ENCODE results near the gene MSN. TPM values are rescaled to one million over a fixed set of nuclear protein-coding genes. Genes with fewer than 3 reads are reported as not detected.

MSN gene
- total RNA-seq, 1 donor from 2014 or later = 57.9 TPM

DNA sequence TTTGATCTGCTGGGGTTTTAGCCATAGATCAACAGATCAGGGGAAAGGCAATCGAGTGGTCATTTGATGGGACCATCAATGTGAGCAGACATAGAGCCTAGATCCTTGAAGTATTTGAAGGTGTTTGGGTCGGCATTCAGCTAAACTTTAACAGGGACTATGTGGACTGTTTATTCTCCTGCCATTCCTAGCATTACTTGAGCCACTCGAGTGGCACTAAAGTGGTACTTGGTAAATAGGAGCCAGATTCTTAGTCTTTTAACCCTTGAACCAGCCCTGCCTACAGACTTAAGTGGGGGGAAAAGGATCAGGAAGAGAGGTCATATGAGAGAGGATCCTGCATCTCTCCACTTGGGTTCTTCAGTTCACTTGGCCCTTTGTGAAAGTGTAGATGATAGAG lies 3.8 kb downstream of the MSN start:
- Histone ChIP-seq H3K27ac (ENCODE audit: low read depth, low read length) (peak overlapping the region; percentile 75), H3K4me3 (ENCODE audit: low read length in 3 of 3) (peak overlapping the region in 1 of 3 donors; percentile 30), H3K27me3 (ENCODE audit: control insufficient read depth in 3 of 3, insufficient read depth in 3 of 3, low read length in 3 of 3) (no peaks in the 10 kb centered on the region), H3K9ac (ENCODE audit: low read depth in 1 of 3, low read length in 3 of 3) (peak overlapping the region in 1 of 3 donors; percentile 32), H3K9me3 (ENCODE audit: control insufficient read depth in 3 of 3, low read length in 3 of 3) (no peaks in the 10 kb centered on the region), H3K4me1 (ENCODE audit: control insufficient read depth in 3 of 3, insufficient read depth in 3 of 3, low read length in 3 of 3) (peaks cover 33 to 48% (median 34%) of the 10 kb centered on the region in 3 donors), H3K36me3 (ENCODE audit: control insufficient read depth in 3 of 3, insufficient read depth in 3 of 3, low read length in 3 of 3) (no peaks in the 10 kb centered on the region)

DNA sequence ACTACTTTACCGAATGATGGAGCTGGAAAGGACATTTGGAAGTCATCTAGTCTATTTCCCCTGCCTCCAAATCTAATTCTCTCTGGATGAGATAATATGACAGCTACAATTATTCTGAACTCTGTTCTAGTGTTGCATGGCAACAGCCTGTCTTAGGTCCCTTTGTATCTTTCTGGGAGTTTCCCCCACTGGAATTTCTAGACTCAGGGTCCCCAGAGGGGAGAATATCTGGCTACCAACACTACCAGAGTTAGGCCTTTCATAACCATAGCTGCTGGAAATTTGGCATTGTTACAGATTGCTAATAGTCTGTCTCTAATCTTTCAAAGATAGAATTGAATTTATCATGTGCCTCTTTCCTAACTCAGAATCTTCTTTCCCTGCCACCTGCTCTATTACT lies 4.5 kb downstream of the MSN start:
- H3K36me3 ChIP-seq (ENCODE audit: control insufficient read depth in 3 of 3, insufficient read depth in 3 of 3, low read length in 3 of 3) = no peaks in the 10 kb centered on the region
- H3K4me3 ChIP-seq (ENCODE audit: low read length in 3 of 3) = peak overlapping the region in 1 of 3 donors; percentile 30
- H3K27ac ChIP-seq (ENCODE audit: low read depth, low read length) = peak overlapping the region; percentile 75
- peak overlapping the region in 1 of 3 donors; percentile 32 for H3K9ac ChIP-seq (ENCODE audit: low read depth in 1 of 3, low read length in 3 of 3)
- no peaks in the 10 kb centered on the region for H3K27me3 ChIP-seq (ENCODE audit: control insufficient read depth in 3 of 3, insufficient read depth in 3 of 3, low read length in 3 of 3)
- H3K4me1 ChIP-seq (ENCODE audit: control insufficient read depth in 3 of 3, insufficient read depth in 3 of 3, low read length in 3 of 3) = peaks cover 35 to 48% (median 36%) of the 10 kb centered on the region in 3 donors
- no peaks in the 10 kb centered on the region for H3K9me3 ChIP-seq (ENCODE audit: control insufficient read depth in 3 of 3, low read length in 3 of 3)

GRCh38 chrX:65673857-65674203 lies 6.4 kb downstream of the MSN start:
- no peaks in the 10 kb centered on the region for H3K9me3 ChIP-seq (ENCODE audit: control insufficient read depth in 3 of 3, low read length in 3 of 3)
- no peaks in the 10 kb centered on the region for H3K36me3 ChIP-seq (ENCODE audit: control insufficient read depth in 3 of 3, insufficient read depth in 3 of 3, low read length in 3 of 3)
- peak overlapping the region; percentile 75 for H3K27ac ChIP-seq (ENCODE audit: low read depth, low read length)
- H3K9ac ChIP-seq (ENCODE audit: low read depth in 1 of 3, low read length in 3 of 3) = peak overlapping the region in 1 of 3 donors; percentile 10
- H3K4me1 ChIP-seq (ENCODE audit: control insufficient read depth in 3 of 3, insufficient read depth in 3 of 3, low read length in 3 of 3) = peaks cover 33 to 53% (median 50%) of the 10 kb centered on the region in 3 donors
- peak overlapping the region in 1 of 3 donors; percentile 43 for H3K4me3 ChIP-seq (ENCODE audit: low read length in 3 of 3)
- no peaks in the 10 kb centered on the region for H3K27me3 ChIP-seq (ENCODE audit: control insufficient read depth in 3 of 3, insufficient read depth in 3 of 3, low read length in 3 of 3)

- Histone ChIP-seq H3K27me3 (ENCODE audit: control insufficient read depth in 3 of 3, insufficient read depth in 3 of 3, low read length in 3 of 3) (no peaks in the 10 kb centered on the region), H3K4me1 (ENCODE audit: control insufficient read depth in 3 of 3, insufficient read depth in 3 of 3, low read length in 3 of 3) (peaks cover 37 to 55% (median 55%) of the 10 kb centered on the region in 3 donors), H3K9me3 (ENCODE audit: control insufficient read depth in 3 of 3, low read length in 3 of 3) (no peaks in the 10 kb centered on the region), H3K9ac (ENCODE audit: low read depth in 1 of 3, low read length in 3 of 3) (peak overlapping the region; percentile 12 to 25 (median 16)), H3K27ac (ENCODE audit: low read depth, low read length) (peak overlapping the region; percentile 75), H3K4me3 (ENCODE audit: low read length in 3 of 3) (peak overlapping the region in 1 of 3 donors; percentile 43), H3K36me3 (ENCODE audit: control insufficient read depth in 3 of 3, insufficient read depth in 3 of 3, low read length in 3 of 3) (no peaks in the 10 kb centered on the region)
These were observed 6.9 kb downstream of the MSN start for GRCh38 chrX:65674204-65674893.

DNA sequence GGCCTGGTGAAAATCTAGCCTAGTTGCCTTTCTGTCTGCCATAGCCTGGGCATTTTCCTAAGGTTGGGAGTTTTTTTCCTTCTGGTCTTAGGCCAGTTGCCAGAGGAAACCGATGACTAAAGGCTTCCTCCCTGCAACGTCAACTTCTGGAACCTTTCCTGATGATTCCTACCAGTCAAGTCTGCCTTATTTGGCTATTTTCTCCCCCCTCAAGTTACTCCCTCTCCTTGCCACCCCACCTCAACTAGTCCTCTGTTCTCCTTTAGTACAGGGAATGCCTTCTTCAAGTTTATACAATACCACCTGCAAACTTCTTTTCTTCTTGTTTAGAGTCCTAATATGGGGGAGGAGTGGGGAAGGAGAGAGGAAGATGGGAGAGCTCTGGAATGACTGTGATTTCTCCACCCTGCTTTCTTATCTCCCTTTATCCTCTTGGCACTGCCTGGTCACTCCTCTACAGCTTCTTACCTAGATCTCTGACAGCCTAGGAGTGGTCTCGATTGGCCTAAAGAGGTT lies 10.6 kb downstream of the MSN start:
- no peaks in the 10 kb centered on the region for H3K9me3 ChIP-seq (ENCODE audit: control insufficient read depth in 3 of 3, low read length in 3 of 3)
- H3K27ac ChIP-seq (ENCODE audit: low read depth, low read length) = peak overlapping the region; percentile 75
- H3K4me1 ChIP-seq (ENCODE audit: control insufficient read depth in 3 of 3, insufficient read depth in 3 of 3, low read length in 3 of 3) = peaks cover 41 to 71% (median 45%) of the 10 kb centered on the region in 3 donors
- no peaks in the 10 kb centered on the region for H3K27me3 ChIP-seq (ENCODE audit: control insufficient read depth in 3 of 3, insufficient read depth in 3 of 3, low read length in 3 of 3)
- peak overlapping the region in 1 of 3 donors; percentile 30 for H3K9ac ChIP-seq (ENCODE audit: low read depth in 1 of 3, low read length in 3 of 3)
- peak overlapping the region in 1 of 3 donors; percentile 40 for H3K4me3 ChIP-seq (ENCODE audit: low read length in 3 of 3)
- no peaks in the 10 kb centered on the region for H3K36me3 ChIP-seq (ENCODE audit: control insufficient read depth in 3 of 3, insufficient read depth in 3 of 3, low read length in 3 of 3)

- Histone ChIP-seq H3K4me3 (ENCODE audit: low read length in 3 of 3) (no peak overlapping the region), H3K9me3 (ENCODE audit: control insufficient read depth in 3 of 3, low read length in 3 of 3) (no peaks in the 10 kb centered on the region), H3K4me1 (ENCODE audit: control insufficient read depth in 3 of 3, insufficient read depth in 3 of 3, low read length in 3 of 3) (peaks cover 32 to 64% (median 37%) of the 10 kb centered on the region in 3 donors), H3K36me3 (ENCODE audit: control insufficient read depth in 3 of 3, insufficient read depth in 3 of 3, low read length in 3 of 3) (no peaks in the 10 kb centered on the region), H3K27ac (ENCODE audit: low read depth, low read length) (peak overlapping the region; percentile 75), H3K27me3 (ENCODE audit: control insufficient read depth in 3 of 3, insufficient read depth in 3 of 3, low read length in 3 of 3) (no peaks in the 10 kb centered on the region), H3K9ac (ENCODE audit: low read depth in 1 of 3, low read length in 3 of 3) (no peak overlapping the region)
These were observed 11.7 kb downstream of the MSN start for GRCh38 chrX:65679071-65679540.

DNA sequence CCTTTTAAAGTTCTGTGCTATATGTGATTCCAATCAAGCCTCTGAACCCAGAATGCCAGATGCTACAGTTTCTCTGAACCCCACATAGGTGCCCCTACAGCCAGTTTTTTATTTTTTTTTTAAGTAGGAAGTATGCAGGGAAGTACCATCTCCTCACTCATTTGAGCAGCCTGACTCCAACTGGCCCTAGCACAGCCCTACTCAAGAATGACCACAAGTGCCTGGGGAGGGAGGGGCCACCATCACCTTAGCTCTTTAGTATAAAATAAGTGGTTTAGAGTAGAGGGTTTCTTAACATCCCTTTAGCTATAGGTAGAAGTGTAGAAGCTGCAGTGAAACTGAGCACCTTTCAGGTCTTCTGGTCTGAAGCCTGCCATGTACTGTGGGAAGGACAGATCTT lies 14.4 kb downstream of the MSN start:
- H3K9me3 ChIP-seq (ENCODE audit: control insufficient read depth in 3 of 3, low read length in 3 of 3) = no peaks in the 10 kb centered on the region
- H3K27ac ChIP-seq (ENCODE audit: low read depth, low read length) = no peak overlapping the region
- no peaks in the 10 kb centered on the region for H3K27me3 ChIP-seq (ENCODE audit: control insufficient read depth in 3 of 3, insufficient read depth in 3 of 3, low read length in 3 of 3)
- no peaks in the 10 kb centered on the region for H3K36me3 ChIP-seq (ENCODE audit: control insufficient read depth in 3 of 3, insufficient read depth in 3 of 3, low read length in 3 of 3)
- H3K4me3 ChIP-seq (ENCODE audit: low read length in 3 of 3) = no peak overlapping the region
- peaks cover 22 to 56% (median 26%) of the 10 kb centered on the region in 3 donors for H3K4me1 ChIP-seq (ENCODE audit: control insufficient read depth in 3 of 3, insufficient read depth in 3 of 3, low read length in 3 of 3)
- H3K9ac ChIP-seq (ENCODE audit: low read depth in 1 of 3, low read length in 3 of 3) = no peak overlapping the region

DNA sequence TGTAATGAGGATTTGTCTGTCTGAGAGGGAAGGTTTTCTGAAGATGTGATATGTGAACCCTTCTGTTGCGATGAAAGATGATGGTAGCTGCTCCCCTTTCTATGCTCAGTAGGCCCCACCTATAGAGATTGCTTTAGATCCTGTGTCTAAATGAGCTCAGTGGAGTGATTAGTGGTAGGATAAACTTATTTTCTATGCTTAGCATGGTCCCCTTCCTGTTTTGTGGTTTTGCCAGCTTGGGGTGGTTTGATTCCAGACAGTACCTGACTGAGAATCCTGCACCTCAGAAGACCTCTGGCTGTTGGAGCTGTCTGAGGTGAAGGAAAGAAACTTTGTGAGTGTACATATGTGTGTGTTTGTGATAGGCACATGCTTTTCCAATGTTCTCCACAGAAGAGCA lies 17.7 kb downstream of the MSN start:
- Histone ChIP-seq H3K9ac (ENCODE audit: low read depth in 1 of 3, low read length in 3 of 3) (no peak overlapping the region), H3K9me3 (ENCODE audit: control insufficient read depth in 3 of 3, low read length in 3 of 3) (no peaks in the 10 kb centered on the region), H3K4me3 (ENCODE audit: low read length in 3 of 3) (no peak overlapping the region), H3K27ac (ENCODE audit: low read depth, low read length) (no peak overlapping the region), H3K4me1 (ENCODE audit: control insufficient read depth in 3 of 3, insufficient read depth in 3 of 3, low read length in 3 of 3) (peaks cover 30 to 40% (median 36%) of the 10 kb centered on the region in 3 donors), H3K27me3 (ENCODE audit: control insufficient read depth in 3 of 3, insufficient read depth in 3 of 3, low read length in 3 of 3) (no peaks in the 10 kb centered on the region), H3K36me3 (ENCODE audit: control insufficient read depth in 3 of 3, insufficient read depth in 3 of 3, low read length in 3 of 3) (no peaks in the 10 kb centered on the region)

DNA sequence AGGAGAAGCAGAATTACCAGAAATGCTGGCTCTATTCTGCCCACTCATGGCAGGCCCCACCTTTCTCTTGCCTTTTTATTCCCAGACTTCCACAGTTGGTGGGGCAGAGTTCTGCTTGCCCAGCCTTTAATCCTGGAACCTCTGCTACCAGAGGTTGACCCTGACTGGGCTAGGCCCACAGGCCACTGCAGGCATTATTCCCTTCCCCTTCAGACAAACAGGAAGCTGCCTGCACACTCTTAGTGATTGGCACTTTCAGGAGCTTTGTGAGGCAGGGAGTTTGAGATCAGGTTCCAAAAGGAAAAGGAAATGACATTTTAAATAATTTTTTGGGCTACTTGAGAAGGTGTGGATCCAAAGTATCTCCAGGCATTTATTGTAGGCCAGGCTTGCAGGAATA lies 18.8 kb downstream of the MSN start:
- Histone ChIP-seq H3K9me3 (ENCODE audit: control insufficient read depth in 3 of 3, low read length in 3 of 3) (no peaks in the 10 kb centered on the region), H3K27ac (ENCODE audit: low read depth, low read length) (no peak overlapping the region), H3K4me3 (ENCODE audit: low read length in 3 of 3) (no peak overlapping the region), H3K36me3 (ENCODE audit: control insufficient read depth in 3 of 3, insufficient read depth in 3 of 3, low read length in 3 of 3) (no peaks in the 10 kb centered on the region), H3K4me1 (ENCODE audit: control insufficient read depth in 3 of 3, insufficient read depth in 3 of 3, low read length in 3 of 3) (peaks cover 38 to 47% (median 43%) of the 10 kb centered on the region in 3 donors), H3K9ac (ENCODE audit: low read depth in 1 of 3, low read length in 3 of 3) (no peak overlapping the region), H3K27me3 (ENCODE audit: control insufficient read depth in 3 of 3, insufficient read depth in 3 of 3, low read length in 3 of 3) (no peaks in the 10 kb centered on the region)

DNA sequence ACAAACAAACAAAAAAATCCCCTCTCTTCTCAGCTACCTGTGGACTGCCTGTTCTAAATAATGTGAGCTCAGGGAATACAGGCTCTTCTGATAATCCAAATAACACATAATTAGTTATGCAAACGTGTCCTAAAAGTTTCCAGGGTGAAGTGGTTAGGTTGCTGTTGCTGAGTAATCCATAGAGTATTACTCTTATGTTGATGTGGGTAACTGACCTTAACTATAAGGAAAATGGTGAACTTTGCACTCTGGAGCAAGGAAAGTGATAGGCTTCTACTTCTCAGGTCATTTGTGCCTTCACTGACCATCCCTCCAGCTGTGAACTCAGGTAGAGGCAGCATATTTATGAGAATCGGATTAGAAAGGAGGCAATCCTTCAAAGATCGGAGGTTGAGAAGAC lies 19.9 kb downstream of the MSN start:
- Histone ChIP-seq H3K27me3 (ENCODE audit: control insufficient read depth in 3 of 3, insufficient read depth in 3 of 3, low read length in 3 of 3) (no peaks in the 10 kb centered on the region), H3K36me3 (ENCODE audit: control insufficient read depth in 3 of 3, insufficient read depth in 3 of 3, low read length in 3 of 3) (no peaks in the 10 kb centered on the region), H3K9me3 (ENCODE audit: control insufficient read depth in 3 of 3, low read length in 3 of 3) (no peaks in the 10 kb centered on the region), H3K4me3 (ENCODE audit: low read length in 3 of 3) (no peak overlapping the region), H3K27ac (ENCODE audit: low read depth, low read length) (no peak overlapping the region), H3K9ac (ENCODE audit: low read depth in 1 of 3, low read length in 3 of 3) (no peak overlapping the region), H3K4me1 (ENCODE audit: control insufficient read depth in 3 of 3, insufficient read depth in 3 of 3, low read length in 3 of 3) (peaks cover 37 to 43% (median 41%) of the 10 kb centered on the region in 3 donors)
